ENCODE results near the gene TMEM156.

- no peak for TF ChIP-seq PBX3 (CRISPR knock-in tag; IDR thresholded peaks at IDR 0.05)
- no peak for TF ChIP-seq ZNF24 (tag by site-specific recombination; IDR thresholded peaks at IDR 0.05)
- no peak for TF ChIP-seq GFI1B (tag by site-specific recombination; IDR thresholded peaks at IDR 0.05)
- TF ChIP-seq ZNF704 (tag by site-specific recombination; IDR thresholded peaks at IDR 0.05): no peak
- TF ChIP-seq ZNF211 (tag by site-specific recombination; IDR thresholded peaks at IDR 0.05; ENCODE audit: low read depth): no peak
- TF ChIP-seq ZFP41 (tag by site-specific recombination; IDR thresholded peaks at IDR 0.05; ENCODE audit: borderline replicate concordance): no peak
- no peak for TF ChIP-seq ZNF121 (tag by site-specific recombination; IDR thresholded peaks at IDR 0.05)
- TF ChIP-seq ZNF792 (tag by site-specific recombination; IDR thresholded peaks at IDR 0.05): no peak
- no peak for TF ChIP-seq CTCF (tag by site-specific recombination; IDR thresholded peaks at IDR 0.05)
- no peak for TF ChIP-seq ZNF133 (tag by site-specific recombination; IDR thresholded peaks at IDR 0.05)
- TF ChIP-seq MZF1 (tag by site-specific recombination; IDR thresholded peaks at IDR 0.05; ENCODE audit: borderline replicate concordance): no peak
- TF ChIP-seq ZNF707 (tag by site-specific recombination; IDR thresholded peaks at IDR 0.05): no peak
- no peak for TF ChIP-seq ATF2 (tag by site-specific recombination; IDR thresholded peaks at IDR 0.05; ENCODE audit: low read depth)
- TF ChIP-seq ZNF274 (IDR thresholded peaks at IDR 0.05; ENCODE audit: low read length): no peak
- TF ChIP-seq ZNF274 (tag by site-specific recombination; IDR thresholded peaks at IDR 0.05; ENCODE audit: borderline replicate concordance): no peak
These were observed 19.3 kb upstream of the TMEM156 start for GRCh38 chr4:39051492-39051891.
